Left hindlimb (tissue), 1 donor: Measurements from ENCODE around the gene THAP3.
"Not testable (repeated sequence)": the region's sequence is repeated elsewhere in the genome, so short reads cannot be mapped to it uniquely, and the experiment has no call there.

ENCODE experiments used
- DNase-seq: peaks from one replicate; pipeline ENCODE4 v3.0.0-alpha.2; 2018

The THAP3 gene

GRCh38 chr1:6635910-6636760 is 11.5 kb downstream of the THAP3 start:
- DNase-seq: no peak

- not testable (repeated sequence) for DNase-seq
Observed at GRCh38 chr1:6636778-6637177, 12.1 kb downstream of the THAP3 start.

GRCh38 chr1:6637770-6638169 is 13.1 kb downstream of the THAP3 start:
- no peak for DNase-seq

GRCh38 chr1:6638226-6638625 is 13.6 kb downstream of the THAP3 start:
- peak; percentile 86 for DNase-seq

- DNase-seq: not testable (repeated sequence)
Observed at GRCh38 chr1:6640867-6641266, 16.2 kb downstream of the THAP3 start.

GRCh38 chr1:6645018-6645417 is 20.4 kb downstream of the THAP3 start:
- peak; percentile 13 for DNase-seq

- DNase-seq: peak; percentile 25
Observed at GRCh38 chr1:6646499-6647148, 22.0 kb downstream of the THAP3 start.

GRCh38 chr1:6648556-6648955 is 23.9 kb downstream of the THAP3 start:
- no peak for DNase-seq

GRCh38 chr1:6651909-6652308 is 27.2 kb downstream of the THAP3 start:
- no peak for DNase-seq

- DNase-seq: no peak
Observed at GRCh38 chr1:6652986-6653385, 28.3 kb downstream of the THAP3 start.

- no peak for DNase-seq
Observed at GRCh38 chr1:6653436-6654290, 29.0 kb downstream of the THAP3 start.

GRCh38 chr1:6657138-6657537 is 32.5 kb downstream of the THAP3 start:
- DNase-seq: no peak

GRCh38 chr1:6658359-6659060 is 33.8 kb downstream of the THAP3 start:
- DNase-seq: no peak

- no peak for DNase-seq
Observed at GRCh38 chr1:6660415-6661049, 35.9 kb downstream of the THAP3 start.

GRCh38 chr1:6662468-6662867 is 37.8 kb downstream of the THAP3 start:
- DNase-seq: not testable (repeated sequence)

GRCh38 chr1:6666696-6667095 is 42.0 kb downstream of the THAP3 start:
- DNase-seq: no peak

GRCh38 chr1:6667139-6667538 is 42.5 kb downstream of the THAP3 start:
- DNase-seq: no peak

- no peak for DNase-seq
Observed at GRCh38 chr1:6668503-6668902, 43.8 kb downstream of the THAP3 start.

GRCh38 chr1:6672558-6672957 is 47.9 kb downstream of the THAP3 start:
- no peak for DNase-seq

- no peak for DNase-seq
Observed at GRCh38 chr1:6673816-6674398, 49.2 kb downstream of the THAP3 start.

GRCh38 chr1:6674771-6675170 is 50.1 kb downstream of the THAP3 start:
- DNase-seq: no peak

- DNase-seq: no peak
Observed at GRCh38 chr1:6675941-6676340, 51.3 kb downstream of the THAP3 start.
